Progenitor cell of endocrine pancreas (in vitro differentiated cells): ENCODE results near the gene DSG2. TPM values are rescaled to one million over a fixed set of nuclear protein-coding genes. Genes with fewer than 3 reads are reported as not detected.

Experiments
- DNase-seq: peaks from one replicate; pipeline ENCODE4 v3.0.0; 2021; ENCODE audit warnings: low spot score; ENCODE audit not compliant: unreplicated experiment
- H3K27ac Mint-ChIP-seq: 2 replicates; pipeline ENCODE4 v1.8.0; 2021; ENCODE audit warnings: mild to moderate bottlenecking, moderate library complexity, mixed read lengths
- H3K27me3 Mint-ChIP-seq: 2 replicates; pipeline ENCODE4 v1.8.0; 2021; ENCODE audit warnings: mixed read lengths
- H3K36me3 Mint-ChIP-seq: 2 replicates; pipeline ENCODE4 v1.8.0; 2022; ENCODE audit warnings: mixed read lengths; ENCODE audit not compliant: insufficient read depth
- H3K4me1 Mint-ChIP-seq: 2 replicates; pipeline ENCODE4 v1.8.0; 2021; ENCODE audit warnings: low read depth, mixed read lengths
- H3K4me3 Mint-ChIP-seq: 2 replicates; pipeline ENCODE4 v1.8.0; 2021; ENCODE audit warnings: low read depth, mild to moderate bottlenecking, moderate library complexity, mixed read lengths
- H3K9me3 Mint-ChIP-seq: 2 replicates; pipeline ENCODE4 v1.8.0; 2021; ENCODE audit warnings: low read depth, mixed read lengths
- CTCF ChIP-seq: fragments of 200-600 bp; sonication (generic); IDR thresholded peaks from one replicate; pipeline ENCODE4 v1.5.0; 2021; ENCODE audit warnings: antibody characterized with exemption, mild to moderate bottlenecking; ENCODE audit not compliant: unreplicated experiment
- total RNA-seq: library from RNA; stranded (reverse); gene quantifications from 2 replicates; pipeline ENCODE4 v1.2.1, GENCODE V29; 2021

DSG2 gene
- total RNA-seq, 1 donor from 2014 or later: 120 TPM

GRCh38 chr18:31585991-31586390 is 88.0 kb downstream of the DSG2 start:
- no peak overlapping the region for H3K4me3 Mint-ChIP-seq
- peaks cover 2% of the 10 kb centered on the region for H3K36me3 Mint-ChIP-seq
- H3K27ac Mint-ChIP-seq: peak overlapping the region; percentile 82
- peaks cover 22% of the 10 kb centered on the region for H3K4me1 Mint-ChIP-seq
- DNase-seq: no peak
- peaks cover 9% of the 10 kb centered on the region for H3K9me3 Mint-ChIP-seq
- TF ChIP-seq CTCF: no peak
- H3K27me3 Mint-ChIP-seq: no peaks in the 10 kb centered on the region

- Mint-ChIP-seq H3K4me3 (no peak overlapping the region), H3K9me3 (peaks cover 9% of the 10 kb centered on the region), H3K27me3 (no peaks in the 10 kb centered on the region), H3K27ac (peak overlapping the region; percentile 82), H3K4me1 (peaks cover 29% of the 10 kb centered on the region), H3K36me3 (peaks cover 2% of the 10 kb centered on the region)
- no peak for DNase-seq
- no peak for TF ChIP-seq CTCF
Measured at GRCh38 chr18:31586616-31587015, 88.6 kb downstream of the DSG2 start.

GRCh38 chr18:31587529-31587928 is 89.6 kb downstream of the DSG2 start:
- Mint-ChIP-seq H3K4me1 (peaks cover 36% of the 10 kb centered on the region), H3K36me3 (peaks cover 2% of the 10 kb centered on the region), H3K27me3 (no peaks in the 10 kb centered on the region), H3K4me3 (no peak overlapping the region), H3K9me3 (peaks cover 9% of the 10 kb centered on the region), H3K27ac (peak overlapping the region; percentile 1)
- no peak for DNase-seq
- TF ChIP-seq CTCF: no peak

GRCh38 chr18:31590570-31590969 is 92.6 kb downstream of the DSG2 start:
- DNase-seq: no peak
- Mint-ChIP-seq H3K4me3 (peak overlapping the region; percentile 37), H3K9me3 (peaks cover 9% of the 10 kb centered on the region), H3K36me3 (peaks cover 2% of the 10 kb centered on the region), H3K27ac (peak overlapping the region; percentile 29), H3K4me1 (peaks cover 41% of the 10 kb centered on the region), H3K27me3 (no peaks in the 10 kb centered on the region)
- no peak for TF ChIP-seq CTCF

GRCh38 chr18:31591113-31591512 is 93.1 kb downstream of the DSG2 start:
- peak overlapping the region; percentile 35 for H3K4me3 Mint-ChIP-seq
- H3K36me3 Mint-ChIP-seq: peaks cover 2% of the 10 kb centered on the region
- TF ChIP-seq CTCF: no peak
- no peaks in the 10 kb centered on the region for H3K27me3 Mint-ChIP-seq
- no peak for DNase-seq
- peaks cover 46% of the 10 kb centered on the region for H3K4me1 Mint-ChIP-seq
- peak overlapping the region; percentile 29 for H3K27ac Mint-ChIP-seq
- peaks cover 9% of the 10 kb centered on the region for H3K9me3 Mint-ChIP-seq
